K562 (cell line): Measurements from ENCODE around the gene ORM1. TPM values are rescaled to one million over a fixed set of nuclear protein-coding genes. Genes with fewer than 3 reads are reported as not detected.

Source experiments
- ATAC-seq: fragments of 200-7000 bp; cut with Tn5 transposase; 3 replicates; pipeline ENCODE4 v1.9.1; 2020; ENCODE audit warnings: moderate library complexity
- BruUV-seq: library from RNA; stranded (reverse); fragments of 400-500 nt; replicated peaks from 2 replicates; lab custom pipeline; 2021; lab: Mats Ljungman, UMichigan
- CTCF ChIA-PET: fragments of 300-600 bp; formaldehyde crosslinking; extraction: SDS; loops from one replicate; lab custom pipeline; 2021; ENCODE audit warnings: low intra/inter-chr PET ratio; lab: Yijun Ruan, JAX
- POLR2A ChIA-PET: fragments of 300-600, 350-650 bp; sonication (Branson Sonifier 250); formaldehyde crosslinking; extraction: SDS; loops from one replicate; lab custom pipeline; 2021; ENCODE audit warnings: antibody characterized with exemption, inconsistent platforms; lab: Yijun Ruan, JAX
- DNase-seq, 4 experiments: peaks; one replicate each; pipeline versions ENCODE4 v3.0.0 to v3.0.0-alpha.2; 2011 to 2018; ENCODE audit warnings: low spot score in 3 of 4, mixed read lengths in 3 of 4; ENCODE audit errors: extremely low read depth in 1 of 4
- FAIRE-seq: peaks from 2 replicates; lab custom pipeline; 2011; peaks lifted over from hg19 to GRCh38; lab: Jason Lieb, UNC
- H2AFZ ChIP-seq: 2 replicates; pipeline ENCODE4 v1.6.0; 2011; ENCODE audit warnings: low read depth, low read length, control low read depth, inconsistent platforms
- H3K27ac ChIP-seq: fragments of 200-600 bp; 3 replicates; pipeline ENCODE4 v1.8.0; 2011; ENCODE audit warnings: low read depth, mild to moderate bottlenecking, control low read depth, inconsistent platforms, low read length, moderate library complexity, mixed read lengths; ENCODE audit errors: extremely low read depth
- H3K27me3 ChIP-seq, 2 experiments: fragments of 300-600 bp in 1 of 2; 2 replicates in 1 of 2; 3 replicates in 1 of 2; pipeline versions ENCODE4 v1.6.0 to v1.8.0; 2011; ENCODE audit warnings: inconsistent platforms in 2 of 2, low read length in 2 of 2, mild to moderate bottlenecking in 1 of 2, mixed read lengths in 1 of 2, moderate library complexity in 1 of 2; ENCODE audit not compliant: control insufficient read depth in 2 of 2, insufficient read depth in 2 of 2
- H3K36me3 ChIP-seq: fragments of 300-600 bp; 3 replicates; pipeline ENCODE4 v1.8.0; 2011; ENCODE audit warnings: mild to moderate bottlenecking, low read length, inconsistent platforms; ENCODE audit not compliant: control insufficient read depth, insufficient read depth
- H3K4me1 ChIP-seq, 2 experiments: fragments of 200-600 bp in 1 of 2; replicated peaks in 1 of 2; 2 replicates in 1 of 2; 3 replicates in 1 of 2; pipeline versions ENCODE4 v1.5.1 to v1.8.0; 2011; ENCODE audit warnings: inconsistent platforms in 2 of 2, low read length in 2 of 2, mild to moderate bottlenecking in 1 of 2, mixed read lengths in 1 of 2, moderate library complexity in 1 of 2; ENCODE audit not compliant: control insufficient read depth in 2 of 2, insufficient read depth in 2 of 2
- H3K4me2 ChIP-seq: 2 replicates; pipeline ENCODE4 v1.6.1; 2011; ENCODE audit warnings: low read length, control low read depth, inconsistent platforms, mixed read lengths; ENCODE audit not compliant: insufficient read depth
- H3K4me3 ChIP-seq: fragments of 200-600 bp; sonication (generic), shearing (Covaris generic); 2 replicates; pipeline ENCODE4 v1.5.1; 2016; ENCODE audit warnings: control low read depth, inconsistent platforms
- H3K79me2 ChIP-seq: fragments of 200-600 bp; 3 replicates; pipeline ENCODE4 v1.8.0; 2011; ENCODE audit warnings: low read length, inconsistent platforms; ENCODE audit not compliant: control insufficient read depth, insufficient read depth
- H3K9ac ChIP-seq, 2 experiments: 2 replicates each; pipeline versions ENCODE4 v1.6.0 to v1.6.1; 2011; ENCODE audit warnings: low read depth in 2 of 2, low read length in 2 of 2, control low read depth in 1 of 2, inconsistent platforms in 1 of 2, mild to moderate bottlenecking in 1 of 2, mixed read lengths in 1 of 2; ENCODE audit not compliant: insufficient read depth in 1 of 2
- H3K9me1 ChIP-seq: one replicate; pipeline ENCODE4 v1.6.0; 2011; ENCODE audit warnings: inconsistent platforms, mild to moderate bottlenecking, low read length, moderate library complexity; ENCODE audit not compliant: control insufficient read depth, insufficient read depth
- H3K9me3 ChIP-seq: replicated peaks from 2 replicates; pipeline ENCODE4 v1.5.1; 2011; ENCODE audit warnings: low read depth, low read length, inconsistent platforms; ENCODE audit not compliant: control insufficient read depth, insufficient read depth
- H4K20me1 ChIP-seq: replicated peaks from 2 replicates; pipeline ENCODE4 v1.6.1; 2011; ENCODE audit warnings: low read length, inconsistent platforms, mixed read lengths; ENCODE audit not compliant: control insufficient read depth, insufficient read depth
- CTBP1 ChIP-seq: fragments of 450-650 bp; IDR thresholded peaks from 2 replicates; pipeline ENCODE4 v1.6.1; 2016; ENCODE audit warnings: borderline replicate concordance
- ETV5 ChIP-seq: sonication (generic); formaldehyde crosslinking; IDR thresholded peaks from 2 replicates; pipeline ENCODE4 v1.4.0; 2020; ENCODE audit warnings: low read depth, mild to moderate bottlenecking, missing genetic modification reagents
- GABPB2 ChIP-seq: fragments of 250-450 bp; sonication (Bioruptor Pico); conservative IDR thresholded peaks from 2 replicates; pipeline ENCODE4 v1.5.1; 2021; ENCODE audit warnings: mild to moderate bottlenecking
- HLTF ChIP-seq: fragments of 450-650 bp; IDR thresholded peaks from 2 replicates; pipeline ENCODE4 v1.6.1; 2016
- POLR2G ChIP-seq: fragments of 200-400 bp; formaldehyde crosslinking; IDR thresholded peaks from 2 replicates; pipeline ENCODE4 v1.6.1; 2017; ENCODE audit warnings: low read depth, mild to moderate bottlenecking, antibody characterized with exemption, low read length, moderate library complexity
- SRF ChIP-seq, 2 experiments: fragments of 250-450, 450-650 bp in 1 of 2; sonication (Bioruptor Pico) in 1 of 2; sonication (generic) in 1 of 2; formaldehyde crosslinking; IDR thresholded peaks; 2 replicates each; pipeline versions ENCODE4 v1.5.0 to v1.5.1; 2020 to 2022; ENCODE audit warnings: mild to moderate bottlenecking in 1 of 2, missing genetic modification reagents in 1 of 2
- TARDBP ChIP-seq: fragments of 450-650 bp; IDR thresholded peaks from 2 replicates; pipeline ENCODE4 v1.6.1; 2016
- ZNF239 ChIP-seq: fragments of 250-450 bp; sonication (Bioruptor Pico); IDR thresholded peaks from 2 replicates; pipeline ENCODE4 v1.4.0; 2020; ENCODE audit warnings: mild to moderate bottlenecking
- WGBS: fragments of 100-300 bp; shearing (Covaris generic); methylation state at CpG from one replicate; pipeline ENCODE4 v1.1.6; 2016; ENCODE audit warnings: low coverage, mixed read lengths; ENCODE audit not compliant: insufficient coverage; ENCODE audit errors: missing lambda C conversion rate; 5-methylcytosine and 5-hydroxymethylcytosine counted together
- in situ Hi-C: fragments of 300-500 bp; cut with MboI; formaldehyde crosslinking; loops from 4 replicates; pipeline ENCODE4 v1.15.0; 2018; ENCODE audit warnings: inconsistent platforms, mixed read lengths
- intact Hi-C: fragments of 100-400 bp; cut with micrococcal nuclease; formaldehyde crosslinking; loops from 2 replicates; pipeline ENCODE4 v1.14.2; 2022
- polyA plus RNA-seq, 8 experiments: library from polyadenylated mRNA; depleted of rRNA in 4 of 8; stranded (reverse) in 5 of 8; unstranded in 3 of 8; fragments of >200 nt; fragmentation: Nextera tagmentation in 2 of 8; fragmentation: Illumina TruSeq in 1 of 8; extraction: Ambion mirVana in 2 of 8; extraction: Trizol in 1 of 8; gene quantifications; 2 replicates each; pipeline versions ENCODE4 v1.2.1 to v1.2.3, GENCODE V29; 2011 to 2014; ENCODE audit warnings: inconsistent platforms in 1 of 8, missing spikeins in 1 of 8
- total RNA-seq, 7 experiments: library from RNA; depleted of rRNA in 6 of 7; stranded (reverse); fragments of >200 nt in 6 of 7; fragmentation: Illumina TruSeq in 2 of 7; extraction: Trizol in 2 of 7; gene quantifications; 2 replicates each; pipeline versions ENCODE4 v1.2.1 to v1.2.3, GENCODE V29; 2011 to 2021; ENCODE audit warnings: low replicate concordance in 1 of 7

Gene ORM1
- total and polyA plus RNA-seq, 9 of the 15 experiments (the other 6 are each of a cell fraction or from before 2014, with no cell fraction given) = 2.9 TPM; not detected in 8

DNA sequence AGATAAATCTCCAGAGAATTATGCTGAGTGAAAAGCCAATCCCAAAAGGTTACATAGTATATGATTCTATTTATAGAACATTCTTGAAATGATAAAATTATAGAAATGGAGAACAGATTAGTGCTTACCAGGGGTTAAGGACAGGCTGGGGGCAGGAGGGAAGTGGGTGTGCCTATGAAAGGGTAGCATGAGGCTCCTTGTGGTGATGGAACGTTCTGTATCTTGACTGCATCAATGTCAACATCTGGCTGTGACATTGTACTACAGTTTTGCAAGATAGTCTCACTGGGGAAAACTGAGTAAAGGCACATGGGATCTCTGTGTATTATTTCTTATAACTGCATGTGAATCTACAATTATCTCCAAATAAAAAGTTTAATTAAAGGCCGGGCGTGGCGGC is 29.0 kb downstream of the ORM1 start:
- no peak overlapping the region for H2AFZ ChIP-seq
- DNase-seq = no peak
- H3K27ac ChIP-seq = no peak overlapping the region
- peaks cover 8% of the 10 kb centered on the region; the same call in 1 of the 3 replicates for H3K36me3 ChIP-seq
- WGBS = 74% methylated on average over 4 of the region's 4 CpGs
- H3K27me3 ChIP-seq = no peaks in the 10 kb centered on the region
- peaks cover 13 to 14% of the 10 kb centered on the region in 2 experiments; a peak in 4 of 5 replicates for H3K4me1 ChIP-seq
- in situ Hi-C loops = no loop called here
- H3K9ac ChIP-seq = no peak overlapping the region
- no peaks in the 10 kb centered on the region for H3K9me1 ChIP-seq
- intact Hi-C loops = no loop called here
- H3K79me2 ChIP-seq = no peaks in the 10 kb centered on the region
- TF ChIP-seq SRF (CRISPR knock-in tag; IDR thresholded peaks at IDR 0.05) = no peak
- TF ChIP-seq GABPB2 (CRISPR knock-in tag) = no peak
- TF ChIP-seq ZNF239 (CRISPR knock-in tag) = no peak
- TF ChIP-seq TARDBP = no peak
- no peak for TF ChIP-seq CTBP1
- no peak for TF ChIP-seq HLTF
- FAIRE-seq = no peak
- no peak for ATAC-seq
- H3K4me3 ChIP-seq = no peak overlapping the region
- no TSS peak for BruUV-seq
- H4K20me1 ChIP-seq = no peaks in the 10 kb centered on the region
- CTCF ChIA-PET = no interaction called here
- no peaks in the 10 kb centered on the region for H3K9me3 ChIP-seq
- no peak overlapping the region for H3K4me2 ChIP-seq
- POLR2A ChIA-PET = interaction anchor here (0.7 to 2.8 kb wide), 4 partner anchors 9 to 16 kb away, joined by 3 to 11 read pairs (median 4); no protein-coding TSS in a partner anchor

DNA sequence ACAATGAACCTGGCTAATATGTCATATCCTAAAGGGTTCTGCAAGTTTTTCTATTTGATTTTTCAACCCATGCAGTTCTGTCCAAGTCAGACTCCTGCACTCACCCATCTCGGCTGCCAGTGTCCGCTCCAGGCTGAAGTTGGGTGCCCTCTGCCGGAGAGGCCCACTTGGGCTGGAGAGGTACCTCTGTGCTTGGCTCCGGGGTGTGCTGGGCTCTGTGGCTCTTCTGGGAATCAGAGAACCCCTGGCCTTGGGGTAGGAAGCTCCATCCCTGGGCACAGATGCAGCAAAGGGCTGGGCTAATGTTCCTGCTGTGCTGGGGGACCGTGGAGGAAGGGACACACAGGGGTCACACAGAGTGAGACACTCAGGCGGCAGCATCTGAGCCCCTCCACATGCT is 32.9 kb downstream of the ORM1 start:
- no peaks in the 10 kb centered on the region for H3K4me1 ChIP-seq
- no peak overlapping the region for H3K27ac ChIP-seq
- H3K36me3 ChIP-seq = peaks cover 10% of the 10 kb centered on the region; the same call in 2 of the 3 replicates
- no peak overlapping the region for H3K4me2 ChIP-seq
- BruUV-seq = no TSS peak
- H3K4me3 ChIP-seq = no peak overlapping the region
- H3K27me3 ChIP-seq = no peaks in the 10 kb centered on the region
- no peaks in the 10 kb centered on the region for H3K9me3 ChIP-seq
- ATAC-seq (no peak; the same call in 2 of the 3 replicates), FAIRE-seq (no peak), DNase-seq (no peak)
- intact Hi-C loops = no loop called here
- peak overlapping the region in 1 of 2 experiments; percentile 17; a peak in 1 of 4 replicates for H3K9ac ChIP-seq
- CTCF ChIA-PET = no interaction called here
- peak; percentile 44 for TF ChIP-seq POLR2G
- TF ChIP-seq ETV5 = no peak
- POLR2A ChIA-PET = interaction anchor here (1.1 kb wide), 1 partner anchor 27 kb away, joined by 3 read pairs; no protein-coding TSS in a partner anchor
- no peaks in the 10 kb centered on the region for H3K9me1 ChIP-seq
- no peaks in the 10 kb centered on the region for H3K79me2 ChIP-seq
- WGBS = 82% methylated on average over 6 of the region's 6 CpGs
- no peaks in the 10 kb centered on the region for H4K20me1 ChIP-seq
- in situ Hi-C loops = no loop called here
- no peak overlapping the region for H2AFZ ChIP-seq
